Midbrain (tissue), 1 donor: Measurements from ENCODE around the gene PPM1A.

Source experiments
- DNase-seq: peaks from one replicate; lab custom pipeline; 2025; lab: John Stamatoyannopoulos, UW

Gene PPM1A

DNA sequence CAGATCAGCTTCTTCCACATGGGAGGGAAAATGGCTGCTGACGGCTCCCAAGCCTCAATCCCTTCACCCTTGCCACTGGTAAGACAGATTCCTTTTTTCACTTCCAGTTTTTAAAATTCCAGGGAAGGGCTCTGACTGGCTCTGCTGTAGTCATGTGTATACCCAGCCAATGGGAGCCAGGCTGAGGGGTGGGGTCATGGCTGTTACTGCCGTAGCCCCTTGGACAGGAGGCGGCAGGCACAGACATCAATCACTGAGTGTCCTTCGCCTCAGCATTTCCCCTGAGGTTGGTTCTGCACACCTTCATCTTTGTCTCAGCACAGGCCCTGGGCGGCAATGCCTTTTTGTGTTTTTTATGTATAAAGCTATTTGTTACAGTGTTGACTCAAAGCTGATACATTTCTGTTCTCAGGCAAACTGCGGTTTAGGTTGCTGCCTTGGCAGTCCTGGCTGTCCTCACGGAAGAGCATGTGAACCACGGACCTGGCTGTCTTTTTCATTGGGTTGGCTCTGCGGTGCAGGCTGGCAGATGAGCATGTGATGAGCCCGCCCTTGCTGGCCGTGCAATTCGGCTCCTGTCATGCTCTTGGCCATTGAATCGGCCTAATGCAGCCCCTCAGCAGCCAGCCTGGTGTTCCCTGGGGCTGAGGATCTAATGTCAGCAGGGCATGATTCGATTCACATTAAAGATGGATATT is 74.3 kb downstream of the PPM1A start:
- no peak for DNase-seq

DNA sequence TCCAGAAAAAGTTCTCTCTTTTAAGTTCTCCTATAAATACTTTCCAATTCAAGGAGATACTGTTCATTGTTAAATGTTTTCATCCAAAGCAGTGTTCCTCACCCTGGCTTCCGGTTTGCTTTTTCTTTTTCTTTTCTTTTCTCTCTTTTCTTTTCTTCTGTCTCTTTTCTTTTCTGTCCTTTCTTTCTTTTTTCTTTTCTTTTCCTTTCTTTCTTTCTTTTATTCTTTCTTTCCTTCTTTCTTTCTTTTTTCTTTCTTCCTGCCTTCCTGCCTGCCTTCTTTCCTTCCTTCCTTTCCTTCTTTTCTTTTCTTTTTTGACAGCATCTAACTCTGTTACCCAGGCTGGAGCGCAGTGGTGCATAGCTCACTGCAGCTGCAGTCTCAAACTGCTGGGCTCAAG is 75.8 kb downstream of the PPM1A start:
- no peak for DNase-seq

- peak; percentile 8 for DNase-seq
Observed at GRCh38 chr14:60326274-60326673, 77.3 kb downstream of the PPM1A start.

DNA sequence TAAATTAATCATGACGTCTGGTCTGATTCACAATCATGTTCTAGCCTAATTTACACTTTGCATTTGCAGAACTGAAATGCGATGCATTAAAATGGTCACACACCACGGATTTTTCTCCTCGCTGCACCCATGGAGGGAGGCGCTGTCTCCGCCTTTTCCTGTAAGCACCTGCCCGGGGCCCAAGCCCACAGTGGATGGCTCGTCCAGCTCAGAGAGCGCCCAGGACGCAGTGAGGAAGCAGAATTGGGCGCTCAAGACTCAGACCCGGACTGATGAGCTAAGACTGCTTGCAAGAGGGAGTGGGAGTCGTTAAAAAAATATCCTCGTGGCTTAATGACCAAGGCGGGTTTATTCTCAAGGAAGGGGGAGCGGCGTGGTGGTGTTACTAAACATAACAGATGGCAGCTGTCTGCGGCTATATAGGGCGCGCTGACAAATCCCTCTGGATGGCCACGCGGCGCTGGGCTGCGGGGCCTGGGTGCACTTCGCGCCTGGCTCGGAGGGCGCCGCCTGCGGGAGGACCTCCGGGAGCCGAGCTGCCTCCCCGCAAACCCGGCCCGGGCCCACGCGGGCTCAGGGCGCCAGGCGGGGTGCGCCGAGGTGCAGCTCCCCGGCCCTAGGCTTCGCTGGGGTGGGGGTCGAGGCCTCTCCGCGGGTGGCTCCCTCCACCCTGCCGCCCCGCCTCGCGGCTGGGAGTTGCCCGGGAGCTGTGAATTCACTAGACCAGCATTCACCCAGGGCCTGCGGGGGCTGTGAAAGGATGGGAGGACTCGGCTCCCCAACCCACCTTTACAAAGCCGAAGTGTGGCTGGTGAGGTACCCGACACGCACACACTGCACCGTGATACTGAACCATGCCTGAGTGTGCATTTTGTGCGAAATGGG is 78.7 kb downstream of the PPM1A start:
- no peak for DNase-seq

- DNase-seq = no peak
Observed at GRCh38 chr14:60328583-60328982, 79.6 kb downstream of the PPM1A start.

- DNase-seq = no peak
Observed at GRCh38 chr14:60329274-60329673, 80.3 kb downstream of the PPM1A start.

- peak; percentile 80 for DNase-seq
Observed at GRCh38 chr14:60331201-60332045, 82.4 kb downstream of the PPM1A start.

DNA sequence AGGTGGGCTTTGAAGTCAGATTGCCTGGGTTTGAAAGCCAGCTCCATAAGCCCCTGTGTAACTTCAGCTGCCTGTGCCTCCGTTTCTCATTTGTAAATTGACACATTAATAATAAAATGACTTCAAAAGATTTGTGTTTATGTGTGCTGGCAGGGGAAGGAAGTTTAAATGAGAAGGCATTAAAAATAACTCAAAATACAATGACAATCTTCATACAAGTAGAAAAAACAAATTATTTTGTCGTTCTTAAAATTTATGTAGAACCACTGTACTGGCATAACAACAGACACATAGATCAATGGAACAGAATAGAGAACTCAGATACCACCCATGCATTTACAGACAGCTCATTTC is 83.0 kb downstream of the PPM1A start:
- no peak for DNase-seq

DNA sequence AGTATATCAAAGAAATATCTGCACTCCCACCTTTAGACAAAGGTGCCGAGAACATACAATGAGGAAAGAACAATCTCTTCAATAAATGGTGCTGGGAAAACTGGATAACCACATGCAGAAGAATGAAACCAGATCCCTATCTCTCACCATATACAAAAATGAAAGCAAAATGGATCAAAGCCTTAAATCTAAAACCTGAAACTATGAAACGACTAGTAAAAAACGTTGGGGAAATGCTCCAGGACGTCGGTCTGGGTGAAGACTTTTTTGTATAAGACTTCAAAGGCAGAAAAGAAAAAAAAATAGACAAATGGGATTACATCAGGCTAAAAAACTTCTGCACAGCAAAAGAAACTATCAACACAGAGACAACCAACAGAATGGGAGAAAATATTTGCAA is 83.8 kb downstream of the PPM1A start:
- DNase-seq = no peak

GRCh38 chr14:60339571-60339970 is 90.5 kb downstream of the PPM1A start:
- no peak for DNase-seq

DNA sequence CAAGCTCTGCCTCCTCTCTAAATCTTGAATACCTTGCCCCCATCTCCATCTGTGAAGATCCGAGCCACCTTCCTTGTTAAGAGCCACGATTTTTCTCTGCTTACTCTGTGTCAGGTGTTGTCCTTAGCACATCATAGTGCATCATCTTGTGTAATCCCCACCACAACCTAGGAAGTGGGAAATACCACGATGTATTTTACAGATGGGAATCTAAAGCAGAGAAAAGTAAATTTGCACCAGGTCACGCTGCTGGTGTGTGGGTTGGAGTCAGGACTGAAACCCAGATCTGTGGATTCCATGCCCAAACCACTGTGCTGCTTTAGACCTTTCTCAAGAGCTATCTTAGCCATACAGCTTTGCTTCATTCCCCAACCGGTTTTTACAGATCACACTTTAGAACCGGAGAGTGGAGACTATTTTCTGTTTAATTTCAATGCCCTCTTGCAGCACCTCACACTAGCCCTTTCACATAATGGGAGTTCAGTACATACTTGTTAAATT is 94.6 kb downstream of the PPM1A start:
- no peak for DNase-seq

- DNase-seq = no peak
Observed at GRCh38 chr14:60344751-60345150, 95.7 kb downstream of the PPM1A start.

- DNase-seq = no peak
Observed at GRCh38 chr14:60346706-60347105, 97.7 kb downstream of the PPM1A start.

DNA sequence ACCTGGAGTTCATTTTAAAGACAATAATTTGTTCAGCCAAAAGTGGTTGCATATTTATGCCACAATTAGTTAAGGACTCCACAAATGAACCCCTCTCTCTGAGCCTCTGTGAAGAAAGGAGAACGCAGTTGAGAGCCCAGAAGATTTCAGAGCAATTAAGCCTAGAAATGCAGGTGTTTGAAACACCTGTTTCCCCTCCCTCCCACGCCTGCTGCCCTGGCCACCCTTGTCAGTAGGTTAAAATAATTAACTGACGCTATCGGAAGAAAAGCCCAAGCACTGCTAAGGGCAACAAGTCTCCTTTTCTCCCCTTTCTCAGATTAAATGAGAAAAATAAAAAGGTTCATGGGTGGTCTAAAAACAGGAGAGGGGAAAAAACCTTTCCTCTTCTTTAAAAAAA is 99.2 kb downstream of the PPM1A start:
- no peak for DNase-seq
